Myocyte (in vitro differentiated cells): Measurements from ENCODE around the gene SAMD5. TPM values are rescaled to one million over a fixed set of nuclear protein-coding genes. Genes with fewer than 3 reads are reported as not detected.

Source experiments
- DNase-seq: peaks from one replicate; pipeline ENCODE4 v3.0.0-alpha.2; 2012; ENCODE audit warnings: low read depth
- polyA plus RNA-seq: library from polyadenylated mRNA; unstranded; fragments of >200 nt; gene quantifications from one replicate; pipeline ENCODE4 v1.2.1, GENCODE V29; 2012; ENCODE audit warnings: missing spikeins
- total RNA-seq: library from RNA; depleted of rRNA; stranded (reverse); fragments of >200 nt; gene quantifications from 2 replicates; pipeline ENCODE4 v1.2.3, GENCODE V29; 2014

Gene SAMD5
- total RNA-seq: 4.1 and 6.7 TPM in 2 replicates
- 3.9 TPM for polyA plus RNA-seq

DNA sequence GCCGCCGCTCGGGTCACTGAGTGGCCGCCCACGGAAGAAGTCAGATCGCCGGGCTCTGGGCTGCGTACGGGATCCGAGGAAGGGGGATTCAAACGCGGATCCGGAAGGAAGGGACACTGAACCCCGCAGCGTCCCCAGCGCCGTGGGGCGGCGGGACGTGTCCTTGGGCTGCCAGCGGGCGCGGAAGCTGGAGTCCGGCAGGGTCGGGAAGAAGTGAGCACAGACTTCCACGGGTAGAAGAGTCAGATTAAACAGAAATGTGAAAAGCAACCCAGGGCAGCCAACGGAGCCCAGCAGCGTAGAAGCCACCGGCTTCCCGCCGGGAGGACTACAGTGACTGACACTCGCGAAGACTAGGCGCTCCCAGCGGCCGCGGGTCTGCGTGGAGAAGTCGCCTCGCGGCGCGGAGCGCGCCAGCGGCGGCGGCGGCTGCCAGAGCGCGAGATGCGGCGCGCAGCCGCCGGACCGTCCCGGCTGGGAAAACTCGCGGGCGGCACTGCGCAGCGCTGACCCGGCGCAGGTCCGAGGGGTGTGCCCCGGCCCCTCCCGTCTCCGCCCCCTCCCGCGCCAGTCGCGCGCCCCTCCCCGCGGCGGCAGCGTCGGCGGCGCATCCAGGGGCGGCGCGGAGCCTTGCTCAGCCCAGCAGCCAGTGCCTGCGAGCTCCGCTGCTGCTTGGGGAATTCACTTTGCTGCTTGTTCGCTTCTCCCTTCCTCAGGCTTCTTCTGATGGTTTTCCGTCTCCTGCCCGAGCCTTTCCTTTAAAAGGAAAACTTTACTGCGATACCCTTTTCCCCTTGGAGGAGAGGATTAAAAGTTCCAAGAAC lies at the start of gene SAMD5:
Gene SAMD5, plus strand, starts transcription at position 649 of the 824 bp plus-strand sequence. CDS start 239 bp downstream, outside the sequence.
- DNase-seq: peak; percentile 77

DNA sequence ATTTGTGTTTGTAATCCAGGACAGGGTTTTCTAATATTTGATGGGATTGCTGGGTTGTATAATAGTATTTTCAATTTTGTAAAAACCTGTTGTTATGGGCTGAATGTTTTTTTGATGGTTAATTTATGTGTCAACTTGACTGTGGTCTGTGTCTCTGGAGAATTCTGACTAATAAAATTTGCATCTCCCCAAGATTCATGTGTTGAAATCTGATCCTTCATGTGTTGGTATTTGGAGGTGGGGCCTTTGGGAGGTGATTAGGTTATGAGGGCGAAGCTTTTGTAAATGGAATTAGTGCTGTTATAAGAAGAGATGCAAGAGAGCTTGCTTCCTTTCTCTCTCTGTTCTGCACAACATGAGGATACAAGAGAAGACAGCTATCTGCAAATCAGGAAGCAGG lies 48.7 kb upstream of the SAMD5 start:
- DNase-seq: no peak

DNA sequence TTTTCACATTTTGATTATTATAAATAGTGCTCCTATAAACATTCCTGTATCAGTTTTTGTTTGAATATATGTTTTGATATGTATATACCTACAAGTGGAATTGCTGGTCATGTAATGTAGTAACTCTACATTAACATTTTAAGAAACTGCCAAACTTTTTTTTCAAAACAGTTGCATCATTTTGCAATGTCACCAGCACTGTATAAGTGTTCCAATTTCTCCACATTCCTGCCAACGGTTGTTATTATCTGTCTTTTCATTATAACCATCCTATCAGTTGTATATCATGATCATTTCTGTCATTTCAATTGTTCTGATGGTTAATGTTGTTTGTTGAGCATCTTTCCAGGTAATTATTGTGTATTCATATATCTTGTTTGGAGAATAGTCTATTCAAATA lies 44.8 kb upstream of the SAMD5 start:
- no peak for DNase-seq

DNA sequence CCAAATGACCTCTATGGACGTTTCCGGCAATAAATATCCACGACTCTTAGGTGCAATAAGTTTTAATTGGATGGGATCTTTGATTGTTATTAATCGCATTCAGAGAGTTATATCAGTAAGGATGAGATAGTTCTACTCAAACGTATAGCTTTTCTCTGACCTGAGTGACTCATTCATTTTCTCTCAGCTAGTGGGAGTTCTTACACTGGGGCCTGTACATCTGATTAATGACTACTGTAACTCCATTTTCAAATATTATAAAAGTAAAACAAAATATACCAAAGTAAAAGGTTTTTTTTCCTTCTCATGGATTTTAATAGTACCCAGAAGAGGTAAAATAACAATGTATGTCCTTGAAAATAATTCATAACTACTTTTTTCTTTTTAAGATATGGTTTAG lies 41.1 kb upstream of the SAMD5 start:
- DNase-seq: no peak

DNA sequence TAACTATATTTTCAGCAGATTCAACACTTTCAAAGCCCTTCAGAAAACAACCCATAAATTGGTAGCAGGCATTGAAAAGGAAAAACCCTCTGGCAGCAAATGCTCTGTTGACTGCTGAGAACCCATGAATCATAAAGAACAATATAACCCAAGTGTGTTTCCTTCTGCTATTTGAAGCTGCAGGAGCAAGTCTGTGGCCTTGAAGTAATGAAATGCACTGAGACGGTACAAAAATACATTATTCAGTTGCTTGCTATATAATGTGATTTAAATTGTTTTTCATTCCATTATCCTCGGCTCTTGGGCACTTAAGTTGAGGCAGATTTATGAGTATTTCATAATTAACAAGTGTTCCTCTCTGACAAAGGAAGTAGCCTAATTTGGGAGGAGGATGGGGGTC lies 40.6 kb upstream of the SAMD5 start:
- DNase-seq: no peak

DNA sequence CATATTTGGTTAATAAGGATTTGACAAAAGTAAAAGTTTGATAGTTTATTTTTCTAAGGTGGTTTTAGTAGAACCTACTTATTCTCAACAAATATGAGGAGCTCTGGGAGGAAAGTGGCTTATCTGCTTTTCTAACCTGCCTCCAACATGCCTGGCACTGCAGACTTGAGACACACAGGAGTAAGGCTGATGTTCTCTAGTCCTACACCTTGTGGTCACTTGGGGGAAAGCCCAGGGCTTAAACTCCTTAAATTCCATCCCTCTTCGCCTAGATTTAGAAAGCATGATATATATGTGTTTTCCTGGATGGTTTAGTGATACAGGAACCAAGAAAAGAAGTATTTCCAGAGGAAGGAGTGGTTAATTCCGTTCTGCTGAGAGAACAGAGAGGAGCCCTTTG lies 39.9 kb upstream of the SAMD5 start:
- DNase-seq: no peak

DNA sequence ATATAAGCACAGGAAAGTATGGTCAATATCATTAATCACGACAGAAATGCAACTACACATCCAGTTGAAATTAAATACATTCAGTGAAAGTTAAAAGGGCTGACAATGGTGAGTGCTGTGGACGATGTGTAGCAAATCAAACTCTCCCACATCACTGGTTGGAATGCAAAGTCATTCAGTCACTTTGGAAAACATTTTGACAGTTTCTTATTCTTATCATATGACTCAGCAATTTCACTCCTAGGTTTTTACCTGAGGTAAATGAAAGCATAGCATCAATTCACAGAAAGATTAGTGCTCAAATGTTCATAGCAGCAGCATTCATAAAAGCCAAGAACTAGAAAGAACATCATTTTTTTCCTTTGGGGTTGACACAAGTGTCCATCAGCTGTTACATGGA lies 28.6 kb upstream of the SAMD5 start:
- no peak for DNase-seq

DNA sequence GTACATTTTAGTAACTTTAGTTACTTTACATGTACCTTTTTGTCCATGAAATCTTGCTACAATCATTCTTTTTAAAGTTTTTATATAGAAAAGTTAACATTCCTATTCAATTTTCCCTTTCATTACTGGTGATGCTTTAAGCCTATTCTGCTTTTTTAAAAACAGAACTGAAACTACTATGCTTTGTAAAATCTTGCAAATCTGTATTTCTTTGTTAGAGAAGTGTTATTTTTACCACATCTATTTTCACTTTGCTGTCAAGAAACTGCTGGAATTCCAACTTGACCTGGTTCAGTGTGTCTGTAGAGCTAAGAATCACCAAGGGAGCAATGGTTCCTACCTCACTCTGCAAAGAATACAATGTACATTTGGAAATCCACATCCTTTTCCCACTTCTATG lies 21.8 kb upstream of the SAMD5 start:
- no peak for DNase-seq

DNA sequence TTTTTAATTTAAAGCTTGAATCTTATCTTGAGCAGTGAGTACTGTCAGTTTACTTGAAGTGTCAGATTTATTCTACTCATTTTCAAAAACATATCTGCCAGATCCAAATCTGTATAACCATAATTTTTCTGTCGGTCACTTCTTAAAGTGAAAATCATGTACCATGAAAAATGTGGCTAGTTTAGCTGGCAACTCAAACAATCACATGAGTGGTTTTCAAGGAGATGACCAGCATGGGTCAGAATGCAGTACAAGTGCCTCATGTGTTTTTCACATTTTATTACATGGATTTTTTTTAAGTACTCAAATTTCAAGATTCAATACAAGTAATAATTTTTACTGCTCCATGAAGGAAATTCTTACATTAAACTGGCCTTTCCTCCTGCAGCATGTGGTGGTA lies 11.0 kb upstream of the SAMD5 start:
- no peak for DNase-seq

DNA sequence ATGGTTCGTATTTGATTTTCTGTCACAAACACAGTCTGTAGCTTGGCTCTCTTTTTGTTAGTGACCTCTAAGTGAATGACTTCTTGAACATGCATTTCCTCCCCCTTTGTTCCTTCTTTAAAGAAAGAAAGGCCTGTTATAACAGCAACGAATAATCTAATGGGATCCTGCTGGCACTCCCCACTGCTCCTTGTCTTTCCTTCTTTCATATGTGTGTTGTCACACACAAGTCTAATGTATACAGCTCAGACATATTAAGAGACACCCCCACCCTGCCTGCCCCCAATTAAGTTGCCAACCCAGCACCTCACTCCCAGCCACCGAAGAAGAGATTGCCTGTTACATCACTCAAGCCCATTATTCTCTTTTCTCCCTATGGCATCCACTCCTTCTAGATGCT lies 4.9 kb upstream of the SAMD5 start:
- DNase-seq: no peak

DNA sequence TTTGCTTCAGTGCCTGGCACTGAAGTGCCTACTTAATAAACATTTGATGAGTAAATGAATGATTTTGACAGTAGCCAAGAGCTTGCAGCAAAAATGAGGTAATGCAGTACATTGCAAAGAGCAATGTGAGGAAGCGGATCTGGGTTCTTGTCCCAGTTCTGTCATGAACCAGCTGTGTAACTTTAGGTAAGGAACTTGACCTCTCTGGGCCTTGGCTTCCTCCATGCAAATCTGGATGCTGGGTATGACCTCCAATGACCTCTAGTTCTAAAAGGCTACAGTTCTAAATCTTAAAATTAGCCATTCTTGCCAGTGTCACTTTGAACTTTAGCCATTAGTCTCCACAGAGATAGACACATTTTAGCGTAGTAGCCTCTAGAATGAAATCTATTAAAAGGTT lies 3.6 kb upstream of the SAMD5 start:
- no peak for DNase-seq

DNA sequence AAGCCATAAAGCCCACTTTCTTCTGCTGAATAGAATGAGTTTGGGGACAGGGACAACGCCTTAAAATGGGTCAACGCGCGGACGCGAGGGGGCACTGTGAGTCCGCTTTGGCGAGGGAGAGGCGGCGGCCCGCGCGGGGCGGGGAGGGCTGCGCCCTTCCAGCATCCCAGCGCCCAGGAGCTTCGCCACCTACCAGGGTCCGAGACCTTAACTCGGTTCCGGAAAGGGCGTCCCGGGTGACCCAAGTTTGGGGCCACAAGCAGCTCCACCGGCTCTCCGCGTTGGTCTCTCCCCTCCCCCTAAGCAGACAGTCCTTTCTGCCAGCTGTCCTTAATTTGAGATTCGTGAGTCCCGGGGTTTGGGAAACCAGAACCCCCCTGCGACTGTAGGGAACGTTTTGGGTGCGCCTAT lies 1.8 kb upstream of the SAMD5 start:
- peak; percentile 74 for DNase-seq

DNA sequence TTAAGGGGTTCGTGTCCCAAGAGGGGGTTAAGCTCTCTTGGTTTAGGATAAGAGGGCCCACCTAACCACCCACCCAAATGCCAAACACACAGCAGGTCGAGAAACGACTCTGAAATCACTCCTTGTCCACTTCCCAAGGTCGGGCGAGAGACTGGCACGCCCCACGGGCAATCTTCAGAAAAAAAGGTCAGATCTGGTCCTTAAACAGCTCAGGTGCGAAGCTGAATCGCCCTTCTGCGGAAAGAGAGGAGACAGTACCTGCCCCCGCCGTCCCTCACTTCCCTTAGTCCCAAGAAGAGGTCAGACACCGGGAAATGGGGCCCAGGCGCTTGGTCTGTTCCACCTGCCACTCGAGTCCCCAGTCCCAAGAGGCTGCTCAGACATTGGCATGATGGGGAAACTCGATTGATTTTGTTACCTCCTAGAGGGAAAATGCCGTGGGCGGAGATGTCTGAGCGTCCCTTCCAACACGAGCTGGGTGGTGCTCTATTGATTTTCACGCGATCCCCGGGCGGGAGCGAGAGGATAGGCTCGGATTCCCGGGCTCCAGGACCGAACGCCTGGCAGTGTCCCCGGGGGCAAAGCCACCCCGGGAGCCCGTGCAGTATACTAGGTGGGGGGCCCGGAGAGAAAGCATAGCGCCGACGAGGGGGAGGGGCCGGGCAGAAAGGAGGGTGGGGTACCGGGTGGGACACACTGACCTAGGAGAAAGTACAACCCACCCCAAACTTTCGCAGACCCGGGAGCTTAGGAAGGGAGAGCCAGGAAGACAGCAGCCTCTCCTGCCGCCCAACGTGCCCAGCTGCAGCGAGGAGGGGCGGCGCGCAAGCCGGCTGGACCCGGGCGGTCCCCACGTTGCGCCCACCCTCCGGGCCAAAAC lies 1.1 kb upstream of the SAMD5 start:
- peak; percentile 42 for DNase-seq

DNA sequence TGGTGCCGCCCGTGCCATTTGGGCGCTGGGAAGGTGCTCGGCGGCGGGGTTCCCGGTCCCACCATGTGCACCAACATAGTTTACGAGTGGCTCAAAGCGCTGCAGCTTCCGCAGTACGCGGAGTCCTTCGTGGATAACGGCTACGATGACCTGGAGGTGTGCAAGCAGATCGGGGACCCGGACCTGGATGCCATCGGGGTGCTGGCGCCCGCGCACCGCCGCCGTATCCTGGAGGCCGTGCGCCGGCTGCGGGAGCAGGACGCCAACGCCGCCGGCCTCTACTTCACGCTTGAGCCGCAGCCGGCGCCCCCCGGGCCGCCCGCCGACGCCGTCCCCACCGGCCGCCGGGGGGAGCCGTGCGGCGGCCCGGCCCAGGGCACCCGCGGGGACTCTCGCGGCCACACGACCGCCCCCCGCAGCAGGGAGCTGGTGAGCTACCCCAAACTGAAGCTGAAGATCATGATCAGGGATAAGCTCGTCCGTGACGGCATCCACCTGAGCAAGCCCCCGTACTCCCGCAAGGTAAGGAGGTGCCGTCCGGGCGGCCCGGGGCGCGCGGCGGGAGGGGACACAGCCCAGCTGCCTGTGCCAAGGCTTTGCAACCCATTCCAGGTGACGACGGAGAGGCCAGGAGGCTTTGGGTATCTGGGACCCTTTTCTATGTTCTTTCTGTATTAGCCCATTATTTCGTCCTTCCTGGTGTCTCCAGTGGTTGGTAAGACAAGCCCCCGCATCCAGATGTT lies 547 bp downstream of the SAMD5 start:
- peak; percentile 34 for DNase-seq

DNA sequence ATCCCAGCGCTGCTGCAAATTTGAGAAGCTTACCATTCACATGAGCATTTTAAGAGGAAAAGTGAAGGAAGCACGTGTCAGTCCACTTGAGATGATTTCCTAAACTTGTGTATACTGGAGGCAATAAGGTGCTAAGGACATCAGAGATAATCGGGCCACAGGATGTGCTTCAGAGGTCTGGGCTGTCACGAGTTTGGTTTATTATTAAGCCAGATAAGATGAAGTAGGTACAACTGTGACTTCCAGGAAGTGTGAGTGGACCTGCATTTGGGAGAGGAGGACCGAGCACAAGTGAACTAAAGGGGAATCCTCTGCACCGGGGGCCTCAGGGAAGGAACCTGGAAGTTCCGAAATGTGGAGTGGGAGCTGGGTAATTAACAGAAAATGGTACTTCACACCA lies 1.4 kb downstream of the SAMD5 start:
- no peak for DNase-seq

DNA sequence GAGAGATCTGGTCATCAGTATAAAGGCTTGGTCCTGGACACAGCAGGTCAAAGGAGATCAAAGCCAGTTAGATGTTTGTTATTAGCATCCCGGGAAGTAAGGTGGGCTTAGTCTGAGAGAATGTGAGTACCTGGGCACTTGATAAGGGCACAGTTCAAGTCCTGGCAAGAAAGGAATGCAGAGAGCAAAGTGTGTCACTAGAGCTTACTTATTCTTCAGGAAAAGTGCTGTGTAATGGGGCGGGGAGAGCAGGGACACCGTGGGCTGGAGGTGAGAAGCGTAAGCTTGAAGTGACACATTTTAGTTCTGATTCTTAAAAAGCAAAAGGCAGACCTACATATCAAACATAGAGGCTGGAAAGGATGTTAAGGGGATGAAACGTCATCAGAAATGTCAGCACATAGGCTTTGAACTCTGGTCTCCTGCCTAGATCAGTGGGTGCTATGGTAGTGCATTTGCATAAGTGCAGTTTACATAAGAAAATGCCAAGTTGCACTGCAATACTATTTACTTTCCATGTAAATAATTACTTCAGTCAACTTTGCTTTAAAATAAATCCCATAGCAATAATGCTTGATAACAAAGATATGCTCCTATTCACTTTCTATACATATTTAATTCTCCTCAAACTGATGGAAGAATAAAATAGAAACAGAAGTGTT lies 2.6 kb downstream of the SAMD5 start:
- DNase-seq: no peak

DNA sequence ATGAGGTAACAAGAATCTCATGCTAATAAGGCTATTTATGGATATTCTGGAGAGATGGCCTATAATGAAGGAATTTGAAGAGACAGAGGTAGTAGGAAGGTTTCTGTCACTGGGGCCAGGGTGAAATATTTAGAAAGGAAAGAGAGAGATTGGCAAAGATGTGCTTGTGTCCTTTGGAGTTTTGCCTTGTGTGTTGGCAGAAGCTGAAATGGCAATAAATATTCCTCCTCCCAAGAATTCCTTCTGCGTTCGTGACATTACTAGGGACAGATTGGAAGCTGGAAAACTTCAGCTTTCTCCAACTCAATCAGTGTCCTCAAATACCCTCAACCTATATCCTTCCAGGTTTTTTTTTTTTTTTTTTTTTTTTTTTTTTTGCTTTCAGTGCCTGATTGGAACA lies 6.3 kb downstream of the SAMD5 start:
- no peak for DNase-seq

DNA sequence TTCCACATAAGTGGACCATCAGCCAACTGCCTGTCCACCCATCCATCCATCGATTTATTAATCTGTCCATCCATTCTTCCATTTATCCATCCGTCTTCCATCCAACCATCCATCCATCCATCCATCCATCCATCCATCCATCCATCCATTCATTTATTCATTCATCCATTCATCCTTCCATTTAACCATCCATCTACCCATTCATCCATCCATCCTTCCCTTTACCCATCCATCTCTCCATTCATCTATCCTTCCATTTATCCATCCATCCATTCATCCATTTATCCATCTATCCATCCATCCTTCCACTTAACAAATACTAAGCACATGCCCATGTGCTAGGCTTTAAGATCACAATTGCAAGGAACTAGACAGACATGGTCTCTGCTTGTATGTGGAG lies 6.8 kb downstream of the SAMD5 start:
- no peak for DNase-seq

DNA sequence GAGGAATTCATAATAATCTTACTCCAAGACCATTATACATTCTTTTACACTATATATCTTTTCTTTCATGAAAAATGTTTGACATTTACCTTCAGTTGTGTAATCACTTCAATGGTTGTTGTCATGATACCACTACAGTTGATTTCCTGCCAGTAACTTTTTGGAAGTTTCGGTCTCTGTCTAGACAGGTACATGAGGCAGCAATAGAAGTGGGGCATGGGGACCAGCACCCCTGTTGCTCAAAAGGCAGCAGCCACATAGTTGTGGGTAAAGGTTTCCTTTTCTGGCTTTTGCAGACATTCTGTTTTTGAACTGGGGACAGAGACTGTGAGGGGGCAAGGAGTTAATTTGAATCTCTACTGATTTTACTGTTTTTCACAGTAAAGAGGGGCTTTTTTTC lies 14.1 kb downstream of the SAMD5 start:
- DNase-seq: no peak

DNA sequence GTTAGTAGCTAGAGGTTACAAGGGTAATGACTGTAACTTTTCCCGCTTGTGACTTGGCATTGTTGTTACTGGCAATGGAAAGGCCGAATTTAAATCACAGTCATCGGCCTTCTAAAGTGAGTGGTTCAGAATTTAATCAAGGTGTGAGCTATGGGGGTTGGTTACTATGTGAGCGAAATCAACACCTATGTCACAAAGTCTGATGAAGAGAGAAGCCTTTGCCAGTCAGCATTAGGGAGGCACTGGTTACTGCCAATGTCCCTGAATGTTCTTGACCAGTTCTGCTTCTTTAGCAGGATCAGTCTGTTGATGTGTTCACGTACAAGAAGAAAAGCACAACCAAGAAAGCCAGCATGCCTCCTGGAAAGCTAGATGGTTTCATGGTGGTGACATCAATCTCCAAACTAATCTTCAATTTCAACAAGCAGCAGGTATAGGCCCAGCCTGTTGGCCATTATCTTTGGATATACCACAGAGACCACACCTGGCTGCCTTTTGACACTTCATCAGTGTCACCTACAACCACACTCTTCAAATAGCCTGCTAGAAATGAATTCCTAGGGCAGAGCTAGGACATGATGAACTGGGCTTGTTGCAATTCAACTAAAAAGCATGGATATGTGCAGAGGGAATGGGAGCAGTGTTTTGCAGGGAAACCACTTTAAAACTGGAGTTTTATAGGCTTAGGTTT lies 17.2 kb downstream of the SAMD5 start:
- no peak for DNase-seq

DNA sequence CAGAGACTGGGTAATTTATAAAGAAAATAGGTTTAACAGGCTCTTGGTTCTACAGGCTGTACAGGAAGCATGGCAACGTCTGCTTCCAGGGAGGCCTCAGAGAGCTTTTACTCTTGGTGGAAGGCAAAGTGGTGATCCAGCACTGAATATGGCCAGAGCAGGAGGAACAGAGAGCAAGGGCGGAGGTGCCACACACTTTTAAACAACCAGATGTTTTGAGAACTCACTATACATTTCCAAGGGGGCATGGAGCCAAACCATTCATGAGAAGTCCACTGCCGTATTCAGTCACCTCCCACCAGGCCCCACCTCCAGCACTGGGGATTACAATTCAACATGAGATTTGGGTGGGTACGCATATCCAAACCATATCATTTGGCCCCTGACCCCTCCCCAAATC lies 18.7 kb downstream of the SAMD5 start:
- DNase-seq: no peak
